ENCODE data around the gene NTSR1. TPM values are rescaled to one million over a fixed set of nuclear protein-coding genes. Genes with fewer than 3 reads are reported as not detected.

Gene NTSR1
- polyA plus RNA-seq, 3 donors: 0.35 to 2.5 (median 0.40) TPM

DNA sequence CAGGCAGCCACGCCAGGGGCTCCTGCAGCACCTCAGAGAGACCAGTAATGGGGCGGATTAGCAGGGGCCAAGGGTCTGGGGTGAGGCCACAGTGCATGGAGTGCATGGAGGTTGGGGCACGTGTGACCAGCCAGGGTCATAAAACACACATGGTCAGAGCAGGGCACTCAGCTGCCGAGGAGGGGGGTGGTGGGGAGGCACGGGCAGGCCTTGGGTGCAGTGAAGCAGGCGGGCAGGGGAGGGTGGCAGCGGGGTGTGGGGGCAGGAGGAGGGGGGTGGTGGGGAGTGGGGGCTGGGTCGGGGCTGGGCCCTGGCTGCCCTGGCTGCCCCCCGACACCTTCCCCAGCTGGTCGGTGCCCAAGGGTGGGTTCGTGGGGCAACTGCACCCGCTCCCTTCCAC is 23.7 kb upstream of the NTSR1 start:
- H3K36me3 ChIP-seq (replicated peaks in 1 of 2; ENCODE audit: control insufficient read depth in 1 of 2, insufficient read depth in 2 of 2, low read length in 2 of 2): no peaks in the 10 kb centered on the region
- WGBS (ENCODE audit: insufficient coverage): 79% methylated on average over 2 of the region's 12 CpGs
- TF ChIP-seq, protein P1, sequence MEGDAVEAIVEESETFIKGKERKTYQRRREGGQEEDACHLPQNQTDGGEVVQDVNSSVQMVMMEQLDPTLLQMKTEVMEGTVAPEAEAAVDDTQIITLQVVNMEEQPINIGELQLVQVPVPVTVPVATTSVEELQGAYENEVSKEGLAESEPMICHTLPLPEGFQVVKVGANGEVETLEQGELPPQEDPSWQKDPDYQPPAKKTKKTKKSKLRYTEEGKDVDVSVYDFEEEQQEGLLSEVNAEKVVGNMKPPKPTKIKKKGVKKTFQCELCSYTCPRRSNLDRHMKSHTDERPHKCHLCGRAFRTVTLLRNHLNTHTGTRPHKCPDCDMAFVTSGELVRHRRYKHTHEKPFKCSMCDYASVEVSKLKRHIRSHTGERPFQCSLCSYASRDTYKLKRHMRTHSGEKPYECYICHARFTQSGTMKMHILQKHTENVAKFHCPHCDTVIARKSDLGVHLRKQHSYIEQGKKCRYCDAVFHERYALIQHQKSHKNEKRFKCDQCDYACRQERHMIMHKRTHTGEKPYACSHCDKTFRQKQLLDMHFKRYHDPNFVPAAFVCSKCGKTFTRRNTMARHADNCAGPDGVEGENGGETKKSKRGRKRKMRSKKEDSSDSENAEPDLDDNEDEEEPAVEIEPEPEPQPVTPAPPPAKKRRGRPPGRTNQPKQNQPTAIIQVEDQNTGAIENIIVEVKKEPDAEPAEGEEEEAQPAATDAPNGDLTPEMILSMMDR (IDR thresholded peaks at IDR 0.05): no peak

DNA sequence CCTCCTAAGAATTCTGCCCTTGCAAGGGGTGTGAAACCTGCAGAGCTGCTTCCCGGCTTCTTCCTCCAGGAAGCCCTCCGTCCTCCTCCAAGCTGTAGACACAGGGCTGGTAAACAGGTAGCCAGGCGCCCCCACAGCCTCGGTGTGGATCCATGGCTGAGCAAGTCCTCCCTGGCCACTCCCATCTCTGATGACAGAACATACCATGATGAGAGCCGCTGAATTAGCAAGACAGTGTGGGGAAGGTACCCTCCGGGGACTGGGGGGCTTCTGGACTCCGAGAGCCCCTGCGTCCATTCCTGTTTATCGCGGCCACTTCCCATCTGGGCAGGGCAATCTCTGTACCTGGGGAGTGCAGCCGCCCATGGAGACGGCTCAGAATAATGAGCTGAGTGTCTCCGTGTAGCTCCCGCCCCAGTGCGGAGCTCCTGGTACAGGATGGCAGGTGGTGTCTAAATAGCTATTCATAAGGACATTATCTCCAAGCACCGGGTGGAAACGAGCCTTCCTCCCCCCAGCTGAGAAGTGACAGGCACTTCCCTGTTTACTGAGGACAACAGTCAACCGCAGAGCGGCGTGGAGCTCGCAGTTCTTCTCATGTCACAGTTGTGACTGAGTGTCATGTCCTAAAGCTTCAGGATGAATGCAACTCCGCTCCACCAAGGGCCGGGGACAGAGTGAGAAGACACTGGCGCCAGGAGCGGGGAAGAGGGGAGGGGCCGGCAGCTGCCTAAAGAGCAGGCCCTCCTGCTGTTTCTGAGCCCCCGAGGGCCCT is 22.7 kb upstream of the NTSR1 start:
- H2AFZ ChIP-seq (ENCODE audit: insufficient read depth, low read depth, low read length, poor library complexity, severe bottlenecking): peak overlapping the region; percentile 26
- H3K4me1 Mint-ChIP-seq: peaks cover 46% of the 10 kb centered on the region
- peak overlapping the region; percentile 59 to 84 for H3K4me3 Mint-ChIP-seq
- H3K9ac ChIP-seq (ENCODE audit: insufficient read depth, low read length, poor library complexity, severe bottlenecking): peak overlapping the region; percentile 47
- peak overlapping the region; percentile 54 to 90 (median 64) for H3K27ac Mint-ChIP-seq
- DNase-seq: peak; percentile 88 to 95 (median 90)
- no peaks in the 10 kb centered on the region for H4K20me1 ChIP-seq (ENCODE audit: insufficient read depth, low read length)
- H3K27me3 ChIP-seq (ENCODE audit: control insufficient read depth in 2 of 2, insufficient read depth in 2 of 2, low read length in 2 of 2): no peaks in the 10 kb centered on the region
- peak overlapping the region; percentile 61 for H3K4me2 ChIP-seq (replicated peaks; ENCODE audit: extremely low read depth, low read length, poor library complexity, severe bottlenecking)
- TF ChIP-seq, protein P1 (IDR thresholded peaks at IDR 0.05): no peak
- no peaks in the 10 kb centered on the region for H3K36me3 ChIP-seq (replicated peaks in 1 of 2; ENCODE audit: control insufficient read depth in 1 of 2, insufficient read depth in 2 of 2, low read length in 2 of 2)
- peak overlapping the region; percentile 60 to 68 for H3K27ac ChIP-seq (ENCODE audit: low read depth in 1 of 2, low read length in 2 of 2)
- no peaks in the 10 kb centered on the region for H3K9me3 ChIP-seq (replicated peaks in 1 of 2; ENCODE audit: control insufficient read depth in 1 of 2, insufficient read depth in 1 of 2, low read length in 2 of 2)
- peaks cover 0 to 3% (median 0%) of the 10 kb centered on the region in 7 donors for H3K9me3 Mint-ChIP-seq
- peak overlapping the region in 2 of 3 experiments; percentile 12 to 66 for H3K4me3 ChIP-seq (replicated peaks in 1 of 3; ENCODE audit: low read depth in 2 of 3, low read length in 3 of 3)
- intact Hi-C loops (cut with micrococcal nuclease): loop anchor here in 1 of 2 donors (1.0 kb wide), 1 partner anchor 8 kb away; no protein-coding TSS in a partner anchor
- peaks cover 4 to 5% (median 4%) of the 10 kb centered on the region in 3 donors for H3K27me3 Mint-ChIP-seq (ENCODE audit: low read depth in 3 of 3)
- no peaks in the 10 kb centered on the region for H3K79me2 ChIP-seq (ENCODE audit: insufficient read depth, low read length)
- WGBS (ENCODE audit: insufficient coverage): 10% methylated on average over 24 of the region's 27 CpGs
- H3K4me1 ChIP-seq (ENCODE audit: control insufficient read depth in 1 of 2, insufficient read depth in 2 of 2, low read length in 2 of 2): peaks cover 28 to 47% of the 10 kb centered on the region in 2 donors
- no peaks in the 10 kb centered on the region for H3K36me3 Mint-ChIP-seq

More for the DNA sequence above, 23.7 kb upstream of the NTSR1 start:
- Mint-ChIP-seq H3K4me3 (no peak overlapping the region), H3K36me3 (no peaks in the 10 kb centered on the region), H3K4me1 (peaks cover 46% of the 10 kb centered on the region), H3K9me3 (peaks cover 3 to 9% (median 6%) of the 10 kb centered on the region in 7 donors), H3K27me3 (ENCODE audit: low read depth in 3 of 3) (peaks cover 3 to 4% (median 4%) of the 10 kb centered on the region in 3 donors), H3K27ac (peak overlapping the region in 1 of 7 donors; percentile 25)
- H3K4me2 ChIP-seq (replicated peaks; ENCODE audit: extremely low read depth, low read length, poor library complexity, severe bottlenecking): no peak overlapping the region
- H4K20me1 ChIP-seq (ENCODE audit: insufficient read depth, low read length): no peaks in the 10 kb centered on the region
- intact Hi-C loops (cut with micrococcal nuclease): no loop called here
- no peak overlapping the region for H3K9ac ChIP-seq (ENCODE audit: insufficient read depth, low read length, poor library complexity, severe bottlenecking)
- peaks cover 28 to 47% of the 10 kb centered on the region in 2 donors for H3K4me1 ChIP-seq (ENCODE audit: control insufficient read depth in 1 of 2, insufficient read depth in 2 of 2, low read length in 2 of 2)
- H3K27me3 ChIP-seq (ENCODE audit: control insufficient read depth in 2 of 2, insufficient read depth in 2 of 2, low read length in 2 of 2): no peaks in the 10 kb centered on the region
- H3K4me3 ChIP-seq (replicated peaks in 1 of 3; ENCODE audit: low read depth in 2 of 3, low read length in 3 of 3): no peak overlapping the region
- peaks cover 0 to 3% of the 10 kb centered on the region in 2 donors for H3K9me3 ChIP-seq (replicated peaks in 1 of 2; ENCODE audit: control insufficient read depth in 1 of 2, insufficient read depth in 1 of 2, low read length in 2 of 2)
- H3K27ac ChIP-seq (ENCODE audit: low read depth in 1 of 2, low read length in 2 of 2): no peak overlapping the region
- no peaks in the 10 kb centered on the region for H3K79me2 ChIP-seq (ENCODE audit: insufficient read depth, low read length)
- DNase-seq: no peak
- H2AFZ ChIP-seq (ENCODE audit: insufficient read depth, low read depth, low read length, poor library complexity, severe bottlenecking): no peak overlapping the region
